ENCODE results near the gene CASP9.

GRCh38 chr1:15510611-15511405 lies 13.2 kb downstream of the CASP9 start:
- TF ChIP-seq NBN (conservative IDR thresholded peaks at IDR 0.05) (no peak), EZH2 (conservative IDR thresholded peaks at IDR 0.05; ENCODE audit: low read depth, low read length) (no peak)

All from HepG2 (cell line).